ENCODE data around the gene PTGIS.

- TF ChIP-seq POLR2A (IDR thresholded peaks at IDR 0.05; ENCODE audit: low read depth, low read length), result no peak
- no peak for TF ChIP-seq POLR2AphosphoS5 (IDR thresholded peaks at IDR 0.05; ENCODE audit: low read depth, low read length)
- no peak for TF ChIP-seq TAF1 (IDR thresholded peaks at IDR 0.05; ENCODE audit: borderline replicate concordance, low read depth, low read length)
These were observed 19.5 kb downstream of the PTGIS start for GRCh38 chr20:49548371-49548947.
